H1 (cell line): Measurements from ENCODE around the gene SHANK1.

Experiments used
- POLR2AphosphoS5 ChIP-seq: IDR thresholded peaks from 2 replicates; pipeline ENCODE4 v1.6.1; 2011; ENCODE audit warnings: low read depth, low read length
- TF ChIP-seq, protein P1 (sequence below), 3 experiments: IDR thresholded peaks; 1 replicate in 2 of 3; 2 replicates in 1 of 3; pipeline versions ENCODE4 v1.5.1 to v1.6.1; 2011; ENCODE audit warnings: low read length in 3 of 3, mild to moderate bottlenecking in 3 of 3, inconsistent platforms in 2 of 3, low read depth in 1 of 3, moderate library complexity in 1 of 3; ENCODE audit not compliant: insufficient read depth in 1 of 3; ENCODE audit errors: control extremely low read depth in 1 of 3

DNA sequence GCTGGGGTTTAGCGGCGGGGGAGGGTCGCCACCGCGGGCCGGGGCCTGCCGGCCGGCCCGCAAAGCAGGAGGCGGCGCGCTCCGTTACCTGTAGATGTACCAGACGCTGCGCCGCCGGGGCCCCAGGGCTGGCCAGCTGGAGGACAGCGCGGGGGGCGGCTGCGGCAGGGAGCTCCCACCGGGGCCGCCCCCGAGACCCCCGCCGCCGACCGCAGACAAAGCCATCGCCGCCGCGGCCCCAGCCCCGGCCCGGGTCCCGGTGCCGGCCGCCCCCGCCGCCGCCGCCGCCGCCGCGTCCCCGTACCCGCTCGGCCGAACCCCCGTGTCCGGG lies 24.8 kb downstream of the SHANK1 start:
- TF ChIP-seq, protein P1, sequence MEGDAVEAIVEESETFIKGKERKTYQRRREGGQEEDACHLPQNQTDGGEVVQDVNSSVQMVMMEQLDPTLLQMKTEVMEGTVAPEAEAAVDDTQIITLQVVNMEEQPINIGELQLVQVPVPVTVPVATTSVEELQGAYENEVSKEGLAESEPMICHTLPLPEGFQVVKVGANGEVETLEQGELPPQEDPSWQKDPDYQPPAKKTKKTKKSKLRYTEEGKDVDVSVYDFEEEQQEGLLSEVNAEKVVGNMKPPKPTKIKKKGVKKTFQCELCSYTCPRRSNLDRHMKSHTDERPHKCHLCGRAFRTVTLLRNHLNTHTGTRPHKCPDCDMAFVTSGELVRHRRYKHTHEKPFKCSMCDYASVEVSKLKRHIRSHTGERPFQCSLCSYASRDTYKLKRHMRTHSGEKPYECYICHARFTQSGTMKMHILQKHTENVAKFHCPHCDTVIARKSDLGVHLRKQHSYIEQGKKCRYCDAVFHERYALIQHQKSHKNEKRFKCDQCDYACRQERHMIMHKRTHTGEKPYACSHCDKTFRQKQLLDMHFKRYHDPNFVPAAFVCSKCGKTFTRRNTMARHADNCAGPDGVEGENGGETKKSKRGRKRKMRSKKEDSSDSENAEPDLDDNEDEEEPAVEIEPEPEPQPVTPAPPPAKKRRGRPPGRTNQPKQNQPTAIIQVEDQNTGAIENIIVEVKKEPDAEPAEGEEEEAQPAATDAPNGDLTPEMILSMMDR (IDR thresholded peaks at IDR 0.05; ENCODE audit: control extremely low read depth in 1 of 3, insufficient read depth in 1 of 3, low read depth in 1 of 3, low read length in 3 of 3) = no peak
- no peak for TF ChIP-seq POLR2AphosphoS5
